HG03469 (cell line): ENCODE measurements around the gene OSGEPL1.
"Not testable (repeated sequence)": the region's sequence is repeated elsewhere in the genome, so short reads cannot be mapped to it uniquely, and the experiment has no call there.

Experiments
- ATAC-seq: cut with Tn5 transposase; IDR thresholded peaks from one replicate; pipeline ENCODE4 v1.9.1; 2021; ENCODE audit warnings: mild to moderate bottlenecking, moderate library complexity, moderate number of reproducible peaks; ENCODE audit not compliant: unreplicated experiment

The OSGEPL1 gene

DNA sequence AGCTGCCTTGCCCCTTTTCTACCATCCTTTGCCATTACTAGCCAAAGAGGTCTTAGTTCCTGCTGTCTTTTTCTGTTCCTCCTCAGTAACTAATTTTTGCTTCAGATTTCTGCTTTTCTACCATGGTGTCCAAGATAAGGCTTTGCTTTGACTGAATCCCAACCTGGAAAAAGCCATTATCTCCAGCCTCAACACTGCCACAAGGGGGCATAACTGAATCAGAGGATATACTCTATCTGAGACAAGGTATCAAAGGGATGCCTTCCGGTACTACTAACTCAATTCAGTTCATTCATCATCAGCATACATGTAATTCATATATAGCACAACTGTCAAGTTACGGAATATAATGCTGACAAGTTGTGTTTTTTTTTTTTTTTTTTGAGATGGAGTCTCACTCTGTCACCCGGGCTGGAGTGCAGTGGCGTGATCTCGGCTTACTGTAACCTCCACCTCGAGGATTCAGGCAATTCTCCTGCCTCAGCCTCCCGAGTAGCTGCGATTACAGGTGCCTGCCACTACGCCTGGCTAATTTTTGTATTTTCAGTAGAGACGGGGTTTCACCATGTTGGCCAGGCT is 11.4 kb downstream of the OSGEPL1 start:
- ATAC-seq, result no peak

DNA sequence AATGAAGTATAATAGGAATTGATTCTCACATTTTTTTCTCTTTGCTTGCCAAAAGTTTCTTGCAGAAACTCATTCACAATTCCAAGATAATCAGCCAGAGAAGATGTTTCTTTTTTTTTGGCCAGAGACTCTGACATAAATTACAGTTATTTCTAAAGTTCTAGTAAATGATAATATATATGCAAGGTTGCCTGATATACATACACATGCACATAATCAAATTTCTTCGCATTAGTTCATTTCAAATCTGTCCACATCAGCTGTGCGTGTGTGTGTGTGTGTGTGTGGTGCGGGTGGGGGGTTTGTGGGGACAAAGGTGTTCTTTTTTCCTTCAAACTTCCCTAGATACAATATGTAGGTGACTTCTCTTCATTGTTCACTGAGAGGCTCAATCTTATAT is 33.2 kb downstream of the OSGEPL1 start:
- ATAC-seq, result no peak

DNA sequence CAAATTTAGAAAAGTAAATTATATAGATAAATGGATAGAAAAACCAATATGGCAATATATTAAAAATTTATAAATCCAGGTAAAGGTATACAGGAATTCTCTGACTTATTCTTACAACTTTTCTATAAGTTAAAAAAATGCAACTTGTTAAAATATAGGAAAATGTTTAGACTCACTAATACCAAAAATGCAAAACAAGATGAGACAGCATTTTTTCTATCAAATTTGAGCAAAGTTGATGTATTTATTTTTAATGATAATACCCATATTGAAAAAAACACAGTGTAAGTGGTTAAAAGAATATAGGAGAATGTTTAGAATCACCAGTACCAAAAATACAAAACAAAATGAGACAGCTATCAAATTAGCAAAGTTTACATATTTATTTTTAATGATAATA is 35.7 kb downstream of the OSGEPL1 start:
- ATAC-seq, result no peak

DNA sequence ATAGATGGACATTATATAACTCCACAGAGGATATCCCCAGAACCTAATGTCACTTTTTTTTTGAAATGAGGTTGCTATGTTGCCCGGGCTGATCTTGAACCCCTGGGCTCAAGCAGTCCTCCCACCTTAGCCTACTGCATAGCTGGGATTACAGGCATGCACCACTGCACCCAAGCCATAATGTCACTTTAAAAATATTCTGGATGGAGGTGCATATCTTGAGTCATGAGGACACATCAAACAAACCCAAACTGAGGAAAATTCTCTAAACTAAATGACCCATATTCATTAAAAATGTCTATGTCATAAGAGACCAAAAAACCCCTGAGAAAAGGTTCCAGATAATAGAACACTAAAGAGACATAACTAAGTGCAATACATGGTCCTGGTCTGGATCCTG is 36.3 kb downstream of the OSGEPL1 start:
- no peak for ATAC-seq

DNA sequence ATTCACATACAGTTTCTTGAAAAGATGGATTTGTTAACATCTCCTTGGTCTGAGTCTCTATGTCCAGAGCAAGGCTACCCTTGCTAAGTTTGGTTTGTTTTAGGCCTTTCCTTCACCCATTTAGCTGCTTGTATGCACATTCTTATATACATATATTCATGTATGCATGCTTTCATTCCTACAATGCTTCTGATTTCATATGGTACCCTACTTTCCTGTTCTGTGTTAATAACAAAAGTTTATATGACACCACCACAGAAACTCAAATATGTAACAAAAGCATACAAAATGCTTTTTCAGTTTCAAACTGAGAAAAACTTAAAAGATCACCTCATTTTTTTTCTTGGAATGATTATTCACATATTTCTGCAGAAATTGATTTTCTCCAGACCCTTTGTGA is 39.4 kb downstream of the OSGEPL1 start:
- no peak for ATAC-seq

DNA sequence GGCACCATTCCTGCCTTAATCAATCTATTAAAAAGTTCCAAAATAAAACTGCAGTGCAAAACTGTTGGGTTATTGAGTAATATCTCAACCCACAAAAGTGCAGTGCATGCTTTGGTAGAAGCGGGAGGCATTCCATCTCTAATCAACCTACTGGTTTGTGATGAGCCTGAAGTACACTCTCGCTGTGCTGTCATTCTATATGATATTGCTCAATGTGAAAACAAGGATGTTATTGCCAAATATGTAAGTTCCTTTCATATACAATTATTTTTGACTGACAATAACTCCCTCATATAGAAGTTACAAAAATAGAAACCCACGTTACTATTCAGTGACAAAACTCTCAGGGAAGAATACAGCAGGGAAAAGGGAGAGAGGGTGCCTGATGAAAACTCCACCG is 43.0 kb downstream of the OSGEPL1 start:
- no peak for ATAC-seq

DNA sequence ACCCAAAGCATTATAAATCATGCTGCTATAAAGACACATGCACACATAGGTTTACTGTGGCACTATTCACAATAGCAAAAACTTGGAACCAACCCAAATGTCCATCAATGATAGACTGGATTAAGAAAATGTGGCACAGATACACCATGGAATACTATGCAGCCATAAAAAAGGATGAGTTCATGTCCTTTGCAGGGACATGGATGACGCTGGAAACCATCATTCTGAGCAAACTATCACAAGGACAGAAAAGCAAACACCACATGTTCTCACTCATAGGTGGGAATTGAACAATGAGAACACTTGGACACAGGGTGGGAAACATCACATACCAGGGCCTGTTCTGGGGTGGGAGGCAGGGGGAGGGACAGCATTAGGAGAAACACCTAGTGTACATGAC is 45.0 kb downstream of the OSGEPL1 start:
- ATAC-seq, result not testable (repeated sequence)

DNA sequence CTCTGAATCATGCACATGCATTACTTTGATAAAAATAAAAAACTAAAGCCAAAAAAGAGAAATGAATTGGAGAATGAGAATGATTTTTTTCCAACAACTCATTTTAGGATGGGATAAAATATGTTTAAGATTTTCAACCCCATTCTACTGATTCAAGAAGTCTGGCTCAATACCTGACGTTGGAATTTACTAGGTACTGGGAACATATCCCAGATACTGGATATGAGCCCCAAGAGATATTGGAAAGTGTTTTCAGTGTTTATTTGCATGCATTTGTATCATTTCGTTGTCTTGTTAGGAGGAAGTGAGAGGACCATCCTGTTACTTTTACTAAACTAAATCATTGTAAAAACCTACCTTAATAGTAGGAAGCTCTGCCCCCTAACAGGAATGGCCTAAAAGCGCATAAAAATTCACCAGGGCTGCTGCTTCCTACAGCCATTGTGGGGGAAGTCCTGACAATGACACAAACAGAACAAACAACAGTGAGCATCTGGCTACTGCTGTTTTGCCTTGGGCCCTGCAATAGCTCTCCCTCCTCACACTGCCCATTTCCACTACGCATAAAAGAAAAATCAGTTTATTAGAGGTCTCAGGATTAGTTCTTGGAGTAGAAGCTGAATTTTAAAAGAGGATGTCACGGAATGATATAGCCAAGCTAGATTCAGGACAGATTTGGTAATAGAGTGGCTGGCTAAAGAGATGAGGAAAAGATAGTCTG is 52.9 kb downstream of the OSGEPL1 start:
- no peak for ATAC-seq

DNA sequence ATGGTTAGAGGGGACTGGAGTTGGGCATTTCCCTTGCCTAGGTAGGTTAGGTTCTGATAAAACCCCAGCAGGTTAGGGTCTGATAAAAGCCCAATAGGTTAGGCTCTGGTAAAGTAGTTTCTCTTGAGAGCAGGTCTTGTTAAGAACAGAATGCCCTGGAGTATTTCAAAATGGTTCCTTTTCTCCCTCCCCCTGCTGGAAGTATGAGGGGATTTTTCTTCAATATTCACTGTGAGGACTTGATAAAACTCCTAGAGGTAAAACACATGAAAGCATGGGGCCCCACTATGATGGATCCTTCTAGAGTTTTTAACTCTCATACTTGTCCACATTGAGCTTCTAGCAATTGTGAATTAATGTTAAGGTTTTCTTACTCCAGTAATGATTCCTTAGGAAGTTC is 60.5 kb downstream of the OSGEPL1 start:
- no peak for ATAC-seq

DNA sequence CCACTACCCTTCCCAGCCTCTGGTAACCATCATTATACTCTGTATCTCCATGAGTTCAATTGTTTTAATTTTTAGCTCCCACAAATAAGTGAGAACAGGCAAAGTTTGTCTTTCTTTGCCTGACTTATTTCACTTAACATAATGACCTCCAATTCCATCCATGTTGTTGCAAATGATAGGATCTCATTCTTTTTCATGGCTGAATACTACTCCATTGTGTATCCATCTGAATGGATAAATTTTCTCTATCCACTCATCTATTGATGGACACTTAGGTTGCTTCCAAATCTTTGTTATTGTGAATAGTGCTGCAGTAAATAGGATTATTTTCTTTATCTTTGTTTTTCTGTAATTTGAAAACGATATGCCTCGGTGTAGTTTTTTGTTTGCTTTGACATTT is 61.9 kb downstream of the OSGEPL1 start:
- ATAC-seq, result no peak

DNA sequence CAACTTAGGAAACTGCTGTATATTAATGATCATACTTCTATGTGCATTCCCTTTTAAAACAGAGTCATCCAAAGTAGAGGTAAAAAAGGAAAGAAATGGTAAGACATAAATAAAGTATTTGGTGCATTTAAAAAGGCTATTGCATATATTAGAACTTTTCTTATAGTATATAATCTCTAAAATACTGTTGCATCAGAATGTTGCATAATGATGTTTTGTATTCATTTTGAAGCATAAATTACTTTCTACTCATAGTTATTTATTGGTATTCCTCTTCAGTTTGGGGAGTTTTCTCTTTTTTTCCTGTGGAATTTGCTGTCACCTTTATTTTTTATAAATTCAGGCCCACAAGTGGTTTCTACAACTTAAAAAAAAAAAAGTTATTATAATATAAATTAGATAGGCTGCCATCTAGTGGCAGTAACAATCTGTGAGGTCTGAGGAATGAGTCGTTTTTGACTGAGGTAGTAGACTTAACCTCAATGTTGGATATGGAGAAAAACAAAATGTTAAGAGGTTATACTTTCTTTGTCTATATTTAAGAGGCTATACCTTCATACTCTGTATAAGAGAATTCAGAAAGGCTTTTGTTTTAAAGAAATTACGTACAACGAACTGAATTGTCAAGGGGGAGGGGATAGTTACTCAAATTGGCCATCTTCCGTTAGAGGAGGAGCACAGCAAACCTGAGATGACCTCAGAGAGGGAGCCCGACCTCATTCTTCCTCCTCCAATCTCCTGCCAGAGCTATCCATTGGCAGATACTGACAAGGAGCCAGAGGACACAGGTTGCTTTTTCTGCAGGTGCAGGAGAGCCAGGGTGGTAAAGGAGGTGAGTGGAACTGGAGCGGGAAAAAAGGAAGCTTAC is 64.3 kb downstream of the OSGEPL1 start:
- ATAC-seq, result peak; percentile 55
